HepG2 (cell line): ENCODE measurements around the gene TCF19. TPM values are rescaled to one million over a fixed set of nuclear protein-coding genes. Genes with fewer than 3 reads are reported as not detected.

ENCODE experiments used
- ATAC-seq: fragments of 200-7000 bp; cut with Tn5 transposase; 3 replicates; pipeline ENCODE4 v1.9.1; 2020; ENCODE audit warnings: mild to moderate bottlenecking, moderate library complexity
- BruUV-seq: library from RNA; stranded (reverse); fragments of 400-500 nt; replicated peaks from 2 replicates; lab custom pipeline; 2021; lab: Mats Ljungman, UMichigan
- CTCF ChIA-PET: fragments of 300-600 bp; formaldehyde crosslinking; extraction: SDS; loops from one replicate; lab custom pipeline; 2021; ENCODE audit warnings: low total read pairs, inconsistent platforms, low intra/inter-chr PET ratio; lab: Yijun Ruan, JAX
- POLR2A ChIA-PET: fragments of 350-600 bp; sonication (Branson Sonifier 250); formaldehyde crosslinking; loops from one replicate; lab custom pipeline; 2020; ENCODE audit warnings: antibody characterized with exemption, inconsistent platforms; lab: Yijun Ruan, JAX
- DNase-seq: peaks from one replicate; pipeline ENCODE4 v3.0.0-alpha.2; 2015; ENCODE audit warnings: low spot score
- FAIRE-seq: peaks from 3 replicates; lab custom pipeline; 2011; peaks lifted over from hg19 to GRCh38; lab: Jason Lieb, UNC
- H2AFZ ChIP-seq: one replicate; pipeline ENCODE4 v1.6.1; 2011; ENCODE audit warnings: low read length, inconsistent platforms
- H3K27ac ChIP-seq: fragments of 300-600 bp; 3 replicates; pipeline ENCODE4 v1.8.0; 2011; ENCODE audit warnings: mixed run types, mild to moderate bottlenecking, mixed read lengths, low read length, inconsistent platforms; ENCODE audit not compliant: insufficient read depth; ENCODE audit errors: extremely low read length
- H3K27me3 ChIP-seq, 2 experiments: fragments of 200-600 bp in 1 of 2; 2 replicates in 1 of 2; 3 replicates in 1 of 2; pipeline versions ENCODE4 v1.6.0 to v1.8.0; 2011; ENCODE audit warnings: low read length in 2 of 2, mild to moderate bottlenecking in 2 of 2, moderate library complexity in 2 of 2, inconsistent platforms in 1 of 2; ENCODE audit not compliant: insufficient read depth in 2 of 2, control insufficient read depth in 1 of 2
- H3K36me3 ChIP-seq, 2 experiments: fragments of 200-600 bp in 1 of 2; replicated peaks in 1 of 2; 2 replicates in 1 of 2; 3 replicates in 1 of 2; pipeline versions ENCODE4 v1.5.1 to v1.8.0; 2011; ENCODE audit warnings: low read length in 2 of 2, inconsistent platforms in 1 of 2; ENCODE audit not compliant: insufficient read depth in 2 of 2, control insufficient read depth in 1 of 2
- H3K4me1 ChIP-seq: 2 replicates; pipeline ENCODE4 v1.5.1; 2012; ENCODE audit warnings: low read length, inconsistent platforms; ENCODE audit not compliant: insufficient read depth
- H3K4me2 ChIP-seq: 2 replicates; pipeline ENCODE4 v1.6.0; 2011; ENCODE audit warnings: low read depth, low read length, inconsistent platforms
- H3K4me3 ChIP-seq, 3 experiments: fragments of 200-600 bp in 1 of 3; sonication (generic), shearing (Covaris generic) in 1 of 3; replicated peaks in 1 of 3; 2 replicates each; pipeline ENCODE4 v1.5.1; 2011 to 2016; ENCODE audit warnings: low read length in 3 of 3, inconsistent platforms in 2 of 3, low read depth in 2 of 3, mild to moderate bottlenecking in 2 of 3, control low read depth in 1 of 3, mixed read lengths in 1 of 3; ENCODE audit not compliant: insufficient read depth in 1 of 3
- H3K79me2 ChIP-seq: one replicate; pipeline ENCODE4 v1.6.1; 2011; ENCODE audit warnings: low read length, inconsistent platforms; ENCODE audit not compliant: insufficient read depth
- H3K9ac ChIP-seq: 2 replicates; pipeline ENCODE4 v1.6.0; 2011; ENCODE audit warnings: mild to moderate bottlenecking, low read depth, low read length, inconsistent platforms; ENCODE audit not compliant: insufficient read depth
- H3K9me3 ChIP-seq: 2 replicates; pipeline ENCODE4 v1.5.1; 2012; ENCODE audit warnings: mild to moderate bottlenecking, low read length
- H4K20me1 ChIP-seq: 2 replicates; pipeline ENCODE4 v1.6.0; 2011; ENCODE audit warnings: inconsistent platforms, mild to moderate bottlenecking, low read length, moderate library complexity; ENCODE audit not compliant: insufficient read depth
- ESRRA ChIP-seq: sonication (generic); formaldehyde crosslinking; IDR thresholded peaks from 2 replicates; pipeline ENCODE4 v1.5.1; 2020; ENCODE audit warnings: mild to moderate bottlenecking, low read depth, missing genetic modification reagents
- GZF1 ChIP-seq: sonication (generic); formaldehyde crosslinking; IDR thresholded peaks from 2 replicates; pipeline ENCODE4 v1.5.1; 2020; ENCODE audit warnings: mild to moderate bottlenecking, missing genetic modification reagents
- HNRNPK ChIP-seq: fragments of 200-400 bp; formaldehyde crosslinking; IDR thresholded peaks from 2 replicates; pipeline ENCODE4 v1.6.1; 2018; ENCODE audit warnings: low read length, low read depth, moderate library complexity, mild to moderate bottlenecking; ENCODE audit not compliant: poor library complexity, severe bottlenecking
- HOXA7 ChIP-seq: sonication (generic); formaldehyde crosslinking; IDR thresholded peaks from 2 replicates; pipeline ENCODE4 v1.8.1; 2022; ENCODE audit warnings: mild to moderate bottlenecking, missing genetic modification reagents, moderate library complexity
- MXD4 ChIP-seq: IDR thresholded peaks from 2 replicates; pipeline ENCODE4 v1.6.1; 2016; ENCODE audit warnings: mild to moderate bottlenecking, missing biosample characterization, missing genetic modification reagents
- MXI1 ChIP-seq: IDR thresholded peaks from 3 replicates; pipeline ENCODE4 v1.6.1; 2012; ENCODE audit warnings: low read depth, low read length, inconsistent platforms, borderline replicate concordance
- RFX5 ChIP-seq: IDR thresholded peaks from 2 replicates; pipeline ENCODE4 v1.6.1; 2011; ENCODE audit warnings: low read depth, low read length, improper control_type of control experiment
- SALL2 ChIP-seq: sonication (generic); formaldehyde crosslinking; IDR thresholded peaks from 2 replicates; pipeline ENCODE4 v1.8.1; 2023; ENCODE audit warnings: mild to moderate bottlenecking, missing genetic modification reagents, inconsistent platforms
- SAP130 ChIP-seq: IDR thresholded peaks from 2 replicates; pipeline ENCODE4 v1.6.1; 2016; ENCODE audit warnings: low read depth
- TRIM24 ChIP-seq: sonication (generic); formaldehyde crosslinking; IDR thresholded peaks from 2 replicates; pipeline ENCODE4 v1.8.0; 2022; ENCODE audit warnings: mild to moderate bottlenecking, missing genetic modification reagents
- ZNF44 ChIP-seq: sonication (generic); formaldehyde crosslinking; IDR thresholded peaks from 2 replicates; pipeline ENCODE4 v1.5.1; 2020; ENCODE audit warnings: mild to moderate bottlenecking, missing genetic modification reagents
- ZNF607 ChIP-seq: sonication (generic); formaldehyde crosslinking; IDR thresholded peaks from 2 replicates; pipeline ENCODE4 v1.5.1; 2020; ENCODE audit warnings: missing genetic modification reagents, mild to moderate bottlenecking, borderline replicate concordance
- ZNF761 ChIP-seq: sonication (generic); formaldehyde crosslinking; conservative IDR thresholded peaks from 2 replicates; pipeline ENCODE4 v1.4.0; 2020; ENCODE audit warnings: mild to moderate bottlenecking, missing genetic modification reagents
- WGBS: methylation state at CpG from one replicate; pipeline ENCODE4 v1.1.6; 2017; ENCODE audit warnings: low lambda C conversion rate; 5-methylcytosine and 5-hydroxymethylcytosine counted together
- in situ Hi-C: cut with HindIII; loops from 2 replicates; pipeline ENCODE4 v1.10.0; 2017; ENCODE audit warnings: low pct_unique_long_range_greater_than_20kb; ENCODE audit not compliant: extremely low pct_ligation_motif_present
- intact Hi-C: fragments of 100-400 bp; cut with micrococcal nuclease; formaldehyde crosslinking; loops from one replicate; pipeline ENCODE4 v1.10.0; 2022; ENCODE audit not compliant: unreplicated experiment
- polyA plus RNA-seq, 8 experiments: library from polyadenylated mRNA; depleted of rRNA in 3 of 8; stranded (reverse) in 7 of 8; unstranded in 1 of 8; fragments of >200 nt; fragmentation: Illumina TruSeq in 4 of 8; extraction: Trizol in 4 of 8; gene quantifications; 2 replicates each; pipeline versions ENCODE4 v1.2.1 to v1.2.3, GENCODE V29; 2011 to 2016; ENCODE audit warnings: low read depth in 4 of 8, missing spikeins in 1 of 8, mixed read lengths in 1 of 8; ENCODE audit not compliant: insufficient read depth in 1 of 8
- total RNA-seq, 5 experiments: library from RNA; depleted of rRNA; stranded (reverse); fragments of >200 nt; fragmentation: Illumina TruSeq; extraction: Trizol; gene quantifications; 2 replicates each; pipeline ENCODE4 v1.2.3, GENCODE V29; 2016; ENCODE audit warnings: low read depth in 1 of 5
- TF ChIP-seq, protein P1 (sequence below): sonication (generic); formaldehyde crosslinking; IDR thresholded peaks from 2 replicates; pipeline ENCODE4 v1.4.0; 2020; ENCODE audit warnings: missing genetic modification reagents
- TF ChIP-seq, protein P2 (sequence below): sonication (generic); formaldehyde crosslinking; IDR thresholded peaks from 2 replicates; pipeline ENCODE4 v1.4.0; 2020; ENCODE audit warnings: mild to moderate bottlenecking, missing genetic modification reagents
- TF ChIP-seq, protein P3 (sequence below): sonication (generic); formaldehyde crosslinking; IDR thresholded peaks from 2 replicates; pipeline ENCODE4 v1.5.0; 2020; ENCODE audit warnings: missing genetic modification reagents

Gene TCF19
- total and polyA plus RNA-seq, 2 of the 13 experiments (the other 11 are each of a cell fraction or from before 2014, with no cell fraction given) = 4.9 to 22.2 TPM

DNA sequence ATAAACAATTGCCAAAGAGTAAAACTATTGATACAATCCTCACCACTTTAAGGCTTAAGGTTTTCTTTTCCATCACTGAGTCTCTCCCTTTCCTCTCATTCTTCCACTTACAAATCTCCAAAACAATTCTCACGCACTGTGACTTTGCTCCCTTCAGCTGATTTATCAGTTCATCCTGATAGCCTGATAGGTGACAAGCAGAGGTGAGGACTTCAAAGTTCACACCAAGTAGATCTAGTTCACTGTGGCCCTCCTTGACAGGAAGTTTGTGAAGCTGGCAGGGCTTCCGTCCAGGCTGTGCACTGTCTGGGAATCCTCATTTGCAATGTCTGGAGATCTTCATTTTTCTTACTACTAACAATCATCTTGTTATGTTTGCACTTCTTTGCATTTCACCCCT is 47.2 kb downstream of the TCF19 start (continued):
- TF ChIP-seq SAP130 (CRISPR knock-in tag) (peak; percentile 18; the same call in 1 of the 2 replicates), ZNF607 (no peak)

DNA sequence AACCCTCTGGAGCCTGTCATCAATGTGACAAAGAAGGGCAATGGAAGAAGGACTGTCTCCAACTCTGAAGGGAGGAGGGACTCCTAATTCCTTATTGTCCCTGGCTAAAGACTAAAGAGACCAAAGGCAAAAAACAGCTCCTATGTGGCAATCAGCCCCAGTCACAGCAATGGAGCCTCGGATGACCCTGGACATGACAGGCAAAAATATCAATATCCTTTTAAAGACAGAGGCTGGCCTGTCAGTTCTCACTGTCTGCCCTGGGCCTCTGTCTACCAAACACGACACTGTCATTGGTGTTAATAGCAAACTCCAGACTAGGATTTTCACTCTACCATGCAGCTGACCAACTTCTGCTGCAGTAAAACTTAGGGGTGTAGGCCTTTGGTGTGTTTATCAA is 50.1 kb downstream of the TCF19 start:
- no peaks in the 10 kb centered on the region for H3K9me3 ChIP-seq
- intact Hi-C loops = loop anchor here (2.0 kb wide), 1 partner anchor 64 kb away; the partner anchor contains the start of gene HLA-C
- ChIA-PET POLR2A (interaction anchor here (1.3 to 2.3 kb wide), 2 partner anchors 11 to 158 kb away, joined by 3 to 17 read pairs; no protein-coding TSS in a partner anchor), CTCF (no interaction called here)
- in situ Hi-C loops = no loop called here
- FAIRE-seq = peak; percentile 74
- no TSS peak for BruUV-seq
- H3K36me3 ChIP-seq = no peaks in the 10 kb centered on the region
- peak; percentile 78 for ATAC-seq
- peak overlapping the region; percentile 80 for H3K27ac ChIP-seq
- peak overlapping the region; percentile 11 to 41 (median 39); a peak in 4 of 6 replicates for H3K4me3 ChIP-seq
- no peaks in the 10 kb centered on the region for H4K20me1 ChIP-seq
- DNase-seq = peak; percentile 77
- 0% methylated on average over 2 of the region's 2 CpGs for WGBS
- peaks cover 67% of the 10 kb centered on the region for H3K4me1 ChIP-seq
- peak overlapping the region; percentile 42; the same call in 1 of the 2 replicates for H3K9ac ChIP-seq
- no peaks in the 10 kb centered on the region for H3K79me2 ChIP-seq
- H3K4me2 ChIP-seq = peak overlapping the region; percentile 72
- H2AFZ ChIP-seq = no peak overlapping the region
- no peaks in the 10 kb centered on the region for H3K27me3 ChIP-seq
- TF ChIP-seq GZF1 (CRISPR knock-in tag) = no peak
- TF ChIP-seq RFX5 = no peak
- no peak for TF ChIP-seq SALL2 (CRISPR knock-in tag)
- no peak for TF ChIP-seq ZNF761
- no peak for TF ChIP-seq TRIM24 (CRISPR knock-in tag)
- no peak for TF ChIP-seq HOXA7 (CRISPR knock-in tag)
- peak; percentile 23; the same call in 1 of the 2 replicates for TF ChIP-seq MXD4 (CRISPR knock-in tag)
- no peak for TF ChIP-seq HNRNPK
- TF ChIP-seq, protein P1, sequence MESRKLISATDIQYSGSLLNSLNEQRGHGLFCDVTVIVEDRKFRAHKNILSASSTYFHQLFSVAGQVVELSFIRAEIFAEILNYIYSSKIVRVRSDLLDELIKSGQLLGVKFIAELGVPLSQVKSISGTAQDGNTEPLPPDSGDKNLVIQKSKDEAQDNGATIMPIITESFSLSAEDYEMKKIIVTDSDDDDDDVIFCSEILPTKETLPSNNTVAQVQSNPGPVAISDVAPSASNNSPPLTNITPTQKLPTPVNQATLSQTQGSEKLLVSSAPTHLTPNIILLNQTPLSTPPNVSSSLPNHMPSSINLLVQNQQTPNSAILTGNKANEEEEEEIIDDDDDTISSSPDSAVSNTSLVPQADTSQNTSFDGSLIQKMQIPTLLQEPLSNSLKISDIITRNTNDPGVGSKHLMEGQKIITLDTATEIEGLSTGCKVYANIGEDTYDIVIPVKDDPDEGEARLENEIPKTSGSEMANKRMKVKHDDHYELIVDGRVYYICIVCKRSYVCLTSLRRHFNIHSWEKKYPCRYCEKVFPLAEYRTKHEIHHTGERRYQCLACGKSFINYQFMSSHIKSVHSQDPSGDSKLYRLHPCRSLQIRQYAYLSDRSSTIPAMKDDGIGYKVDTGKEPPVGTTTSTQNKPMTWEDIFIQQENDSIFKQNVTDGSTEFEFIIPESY (CRISPR knock-in tag) = 0 out of 2 replicates have a peak, but pooled peaks have one; percentile 14
- TF ChIP-seq, protein P2, sequence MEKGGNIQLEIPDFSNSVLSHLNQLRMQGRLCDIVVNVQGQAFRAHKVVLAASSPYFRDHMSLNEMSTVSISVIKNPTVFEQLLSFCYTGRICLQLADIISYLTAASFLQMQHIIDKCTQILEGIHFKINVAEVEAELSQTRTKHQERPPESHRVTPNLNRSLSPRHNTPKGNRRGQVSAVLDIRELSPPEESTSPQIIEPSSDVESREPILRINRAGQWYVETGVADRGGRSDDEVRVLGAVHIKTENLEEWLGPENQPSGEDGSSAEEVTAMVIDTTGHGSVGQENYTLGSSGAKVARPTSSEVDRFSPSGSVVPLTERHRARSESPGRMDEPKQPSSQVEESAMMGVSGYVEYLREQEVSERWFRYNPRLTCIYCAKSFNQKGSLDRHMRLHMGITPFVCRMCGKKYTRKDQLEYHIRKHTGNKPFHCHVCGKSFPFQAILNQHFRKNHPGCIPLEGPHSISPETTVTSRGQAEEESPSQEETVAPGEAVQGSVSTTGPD (CRISPR knock-in tag) = no peak
- TF ChIP-seq ESRRA = no peak
- TF ChIP-seq, protein P3, sequence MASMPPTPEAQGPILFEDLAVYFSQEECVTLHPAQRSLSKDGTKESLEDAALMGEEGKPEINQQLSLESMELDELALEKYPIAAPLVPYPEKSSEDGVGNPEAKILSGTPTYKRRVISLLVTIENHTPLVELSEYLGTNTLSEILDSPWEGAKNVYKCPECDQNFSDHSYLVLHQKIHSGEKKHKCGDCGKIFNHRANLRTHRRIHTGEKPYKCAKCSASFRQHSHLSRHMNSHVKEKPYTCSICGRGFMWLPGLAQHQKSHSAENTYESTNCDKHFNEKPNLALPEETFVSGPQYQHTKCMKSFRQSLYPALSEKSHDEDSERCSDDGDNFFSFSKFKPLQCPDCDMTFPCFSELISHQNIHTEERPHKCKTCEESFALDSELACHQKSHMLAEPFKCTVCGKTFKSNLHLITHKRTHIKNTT (CRISPR knock-in tag) = no peak
- 0 out of 2 replicates have a peak, but pooled peaks have one; percentile 63 for TF ChIP-seq ZNF44 (CRISPR knock-in tag)
- peak; percentile 28; the same call in 1 of the 3 replicates for TF ChIP-seq MXI1
